GM18508 (cell line): ENCODE measurements around the gene MBNL2.

ENCODE experiments used
- ATAC-seq: cut with Tn5 transposase; IDR thresholded peaks from one replicate; pipeline ENCODE4 v1.9.1; 2021; ENCODE audit warnings: moderate number of reproducible peaks; ENCODE audit not compliant: insufficient read depth, unreplicated experiment

The MBNL2 gene

GRCh38 chr13:97231118-97231828 lies 9.1 kb downstream of the MBNL2 start:
- ATAC-seq: no peak

- ATAC-seq: no peak
These were observed 9.7 kb downstream of the MBNL2 start for GRCh38 chr13:97231829-97232196.

GRCh38 chr13:97233499-97233898 lies 11.4 kb downstream of the MBNL2 start:
- ATAC-seq: no peak

- no peak for ATAC-seq
These were observed 12.1 kb downstream of the MBNL2 start for GRCh38 chr13:97234236-97234635.

GRCh38 chr13:97234742-97235141 lies 12.6 kb downstream of the MBNL2 start:
- ATAC-seq: no peak

- ATAC-seq: no peak
These were observed 13.6 kb downstream of the MBNL2 start for GRCh38 chr13:97235549-97236231.

GRCh38 chr13:97237388-97237787 lies 15.3 kb downstream of the MBNL2 start:
- ATAC-seq: no peak

- ATAC-seq: no peak
These were observed 16.3 kb downstream of the MBNL2 start for GRCh38 chr13:97238432-97238831.

GRCh38 chr13:97238883-97239282 lies 16.8 kb downstream of the MBNL2 start:
- no peak for ATAC-seq

GRCh38 chr13:97239306-97239705 lies 17.2 kb downstream of the MBNL2 start:
- ATAC-seq: no peak

GRCh38 chr13:97239943-97240787 lies 18.0 kb downstream of the MBNL2 start:
- no peak for ATAC-seq

- no peak for ATAC-seq
These were observed 18.9 kb downstream of the MBNL2 start for GRCh38 chr13:97240788-97241734.

- no peak for ATAC-seq
These were observed 19.6 kb downstream of the MBNL2 start for GRCh38 chr13:97241761-97242160.

GRCh38 chr13:97242755-97243497 lies 20.8 kb downstream of the MBNL2 start:
- ATAC-seq: no peak

GRCh38 chr13:97243915-97244781 lies 22.0 kb downstream of the MBNL2 start:
- no peak for ATAC-seq

- ATAC-seq: no peak
These were observed 22.9 kb downstream of the MBNL2 start for GRCh38 chr13:97245011-97245410.

GRCh38 chr13:97246596-97247158 lies 24.5 kb downstream of the MBNL2 start:
- no peak for ATAC-seq

- no peak for ATAC-seq
These were observed 26.1 kb downstream of the MBNL2 start for GRCh38 chr13:97248243-97248642.
